Activated gamma-delta T cell treated with Interleukin-2 at 50 U/mL for 16 hours (primary cell): ENCODE results near the gene CBARP.
"Not testable (repeated sequence)": the region's sequence is repeated elsewhere in the genome, so short reads cannot be mapped to it uniquely, and the experiment has no call there.

Source experiments
- DNase-seq: peaks from one replicate; pipeline ENCODE4 v3.0.0-alpha.2; 2020

CBARP gene

GRCh38 chr19:1250437-1251260 is 12.8 kb upstream of the CBARP start:
- peak; percentile 70 for DNase-seq

- no peak for DNase-seq
Measured at GRCh38 chr19:1249990-1250436, 12.2 kb upstream of the CBARP start.

- peak; percentile 92 for DNase-seq
Measured at GRCh38 chr19:1249298-1249989, 11.6 kb upstream of the CBARP start.

- peak; percentile 78 for DNase-seq
Measured at GRCh38 chr19:1248786-1249297, 11.0 kb upstream of the CBARP start.

GRCh38 chr19:1248139-1248785 is 10.5 kb upstream of the CBARP start, which contains the start of gene MIDN:
TSS of gene MIDN (plus strand) at chr19:1248583. CDS start at chr19:1250297, 1,714 bp downstream.
- peak; percentile 67 for DNase-seq

- DNase-seq, result no peak
Measured at GRCh38 chr19:1247748-1248138, 9.9 kb upstream of the CBARP start.

GRCh38 chr19:1246265-1247087 is 8.7 kb upstream of the CBARP start:
- not testable (repeated sequence) for DNase-seq

- DNase-seq, result no peak
Measured at GRCh38 chr19:1245494-1246264, 7.9 kb upstream of the CBARP start.

- no peak for DNase-seq
Measured at GRCh38 chr19:1244693-1245451, 7.1 kb upstream of the CBARP start.

- peak; percentile 92 for DNase-seq
Measured at GRCh38 chr19:1243768-1244692, 6.2 kb upstream of the CBARP start.

- peak; percentile 96 for DNase-seq
Measured at GRCh38 chr19:1241417-1242095, 3.8 kb upstream of the CBARP start, which contains the start of gene ATP5F1D. TSS of gene ATP5F1D (plus strand) at chr19:1241751. CDS start at chr19:1241851, 100 bp downstream.

- no peak for DNase-seq
Measured at GRCh38 chr19:1240925-1241324, 3.1 kb upstream of the CBARP start.

GRCh38 chr19:1239796-1240737 is 2.3 kb upstream of the CBARP start:
- peak; percentile 93 for DNase-seq

GRCh38 chr19:1239420-1239795 is 1.6 kb upstream of the CBARP start:
- no peak for DNase-seq

- DNase-seq, result no peak
Measured at GRCh38 chr19:1238369-1239303, 831 bp upstream of the CBARP start.

- DNase-seq, result no peak
Measured at GRCh38 chr19:1237027-1237659, 662 bp downstream of the CBARP start.
